Activated CD4-positive, alpha-beta T cell treated with anti-CD3 and anti-CD28 coated beads, Interleukin-2, amount 10 ng/mL, durations not matched to agents 7 days and 5 days (primary cell): ENCODE measurements around the gene ZBTB3. TPM values are rescaled to one million over a fixed set of nuclear protein-coding genes. Genes with fewer than 3 reads are reported as not detected.
A peak's percentile ranks its signal among the peaks of the same experiment; 100 is the strongest.

Experiments
- CTCF ChIA-PET: fragments of 350-600 bp; sonication (Branson Sonifier 250); formaldehyde crosslinking; loops from one replicate; lab custom pipeline; 2021; ENCODE audit warnings: antibody characterized with exemption; lab: Charles Lee
- POLR2A ChIA-PET: fragments of 350-600 bp; sonication (Branson Sonifier 250); formaldehyde crosslinking; loops from one replicate; lab custom pipeline; 2021; ENCODE audit warnings: antibody characterized with exemption; lab: Charles Lee
- DNase-seq: peaks from one replicate; pipeline ENCODE4 v3.0.0-alpha.2; 2020
- H3K27ac Mint-ChIP-seq: one replicate; pipeline ENCODE4 v1.8.0; 2021; ENCODE audit warnings: mild to moderate bottlenecking, moderate library complexity, mixed read lengths
- H3K27me3 Mint-ChIP-seq: one replicate; pipeline ENCODE4 v1.8.0; 2021; ENCODE audit warnings: mixed read lengths
- H3K36me3 Mint-ChIP-seq: one replicate; pipeline ENCODE4 v1.8.0; 2021; ENCODE audit warnings: low read depth, mixed read lengths
- H3K4me1 Mint-ChIP-seq: one replicate; pipeline ENCODE4 v1.8.0; 2021; ENCODE audit warnings: mixed read lengths
- H3K4me3 Mint-ChIP-seq: one replicate; pipeline ENCODE4 v1.8.0; 2021; ENCODE audit warnings: mild to moderate bottlenecking, moderate library complexity, mixed read lengths
- H3K9me3 Mint-ChIP-seq: one replicate; pipeline ENCODE4 v1.8.0; 2021; ENCODE audit warnings: mixed read lengths
- total RNA-seq, 2 experiments: library from RNA; stranded (reverse); gene quantifications; one replicate each; pipeline ENCODE4 v1.2.3, GENCODE V29; 2021

The ZBTB3 gene
- total RNA-seq, result 10 to 100 TPM; 14.3 to 18.5 TPM

DNA sequence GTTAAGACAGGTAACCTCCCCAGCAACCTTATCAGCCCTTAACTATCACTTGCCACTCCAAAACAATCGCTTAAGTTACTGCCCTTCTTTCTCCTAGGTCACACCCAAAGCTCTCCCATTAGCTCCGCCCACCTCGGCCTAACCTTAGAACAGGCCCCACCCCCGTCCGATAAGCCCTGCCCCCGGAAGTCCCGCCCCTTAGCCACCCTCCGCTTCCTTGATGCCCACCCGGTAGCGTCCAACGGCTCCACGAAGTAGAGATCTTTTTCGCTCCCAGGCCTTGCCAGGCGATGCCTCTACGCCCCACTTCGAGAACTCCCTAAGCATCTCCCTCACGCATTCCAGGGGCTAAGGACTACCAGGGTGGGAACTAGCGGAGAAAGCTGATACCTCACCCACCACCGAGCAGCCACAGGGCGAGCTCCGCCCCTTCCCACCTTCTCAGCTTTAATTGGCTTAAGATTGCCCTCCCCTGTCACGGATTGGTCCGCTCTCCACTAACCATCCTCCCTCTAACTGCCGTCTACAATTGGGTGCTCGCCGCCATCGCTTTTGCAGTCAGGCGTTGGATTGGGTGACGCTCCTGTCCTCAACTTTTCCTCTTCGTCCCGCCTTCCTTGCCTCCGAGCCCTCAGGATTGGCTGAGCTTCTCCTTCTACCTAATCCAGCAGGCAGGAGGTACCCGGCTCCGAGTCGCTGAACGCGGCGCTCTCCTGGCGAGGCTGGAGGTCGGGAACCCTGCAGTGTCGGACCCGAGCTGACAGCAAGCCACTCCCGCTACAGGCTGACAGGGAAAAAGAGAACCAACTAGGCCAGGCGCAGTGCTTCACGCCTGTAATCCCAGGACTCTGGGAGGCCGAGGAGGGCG, at the start of gene ZBTB3:
TSS of gene ZBTB3 (minus strand) at position 425 of the 868 bp plus-strand sequence. CDS start 496 bp downstream, outside the sequence.
- POLR2A ChIA-PET, result interaction anchor here (0.7 to 1.6 kb wide), 11 partner anchors 13 to 127 kb away, joined by 3 to 7 read pairs (median 3); partner anchors contain the start of genes C11orf98, CSKMT, SLC3A2 and TAF6L
- Mint-ChIP-seq H3K27me3 (no peaks in the 10 kb centered on the region), H3K4me1 (peaks cover 27% of the 10 kb centered on the region), H3K36me3 (peaks cover 16% of the 10 kb centered on the region), H3K27ac (peak within 1 kb of the TSS; percentile 95), H3K9me3 (no peaks in the 10 kb centered on the region), H3K4me3 (peak within 1 kb of the TSS; percentile 92)
- CTCF ChIA-PET, result interaction anchor here (0.5 to 3.7 kb wide), 21 partner anchors 8 to 329 kb away, joined by 3 to 15 read pairs (median 4); partner anchors contain the start of genes HNRNPUL2, POLR2G, SLC3A2 and STX5
- peak; percentile 99 for DNase-seq

DNA sequence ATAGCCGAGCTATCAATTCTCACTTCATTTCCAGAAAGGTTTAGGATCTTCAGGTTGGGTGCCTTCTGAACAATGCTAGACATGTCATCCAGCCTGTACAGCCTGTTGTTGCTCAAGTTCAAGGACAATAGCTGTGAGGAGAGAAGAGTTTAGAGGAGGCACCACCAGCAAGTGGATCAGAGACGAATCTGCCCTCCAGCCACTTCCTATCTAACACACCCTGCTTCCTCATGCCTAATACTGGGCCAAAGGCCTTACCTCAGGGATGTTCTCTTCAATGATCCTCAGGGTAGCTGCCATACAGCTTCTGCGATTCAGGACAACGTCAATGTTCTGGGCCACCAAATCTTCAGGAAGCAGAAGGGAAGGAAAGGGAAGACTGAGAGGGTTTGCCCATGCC, 47.1 kb upstream of the ZBTB3 start:
- Mint-ChIP-seq H3K27ac (no peak overlapping the region), H3K36me3 (peaks cover 58% of the 10 kb centered on the region), H3K4me1 (peaks cover 19% of the 10 kb centered on the region), H3K9me3 (no peaks in the 10 kb centered on the region), H3K4me3 (no peak overlapping the region), H3K27me3 (no peaks in the 10 kb centered on the region)
- ChIA-PET POLR2A (no interaction called here), CTCF (interaction anchor here (0.9 to 2.8 kb wide), 4 partner anchors 14 to 210 kb away, joined by 3 to 20 read pairs (median 4); partner anchors contain the start of genes TEX54, TMEM179B and TUT1)
- no peak for DNase-seq

DNA sequence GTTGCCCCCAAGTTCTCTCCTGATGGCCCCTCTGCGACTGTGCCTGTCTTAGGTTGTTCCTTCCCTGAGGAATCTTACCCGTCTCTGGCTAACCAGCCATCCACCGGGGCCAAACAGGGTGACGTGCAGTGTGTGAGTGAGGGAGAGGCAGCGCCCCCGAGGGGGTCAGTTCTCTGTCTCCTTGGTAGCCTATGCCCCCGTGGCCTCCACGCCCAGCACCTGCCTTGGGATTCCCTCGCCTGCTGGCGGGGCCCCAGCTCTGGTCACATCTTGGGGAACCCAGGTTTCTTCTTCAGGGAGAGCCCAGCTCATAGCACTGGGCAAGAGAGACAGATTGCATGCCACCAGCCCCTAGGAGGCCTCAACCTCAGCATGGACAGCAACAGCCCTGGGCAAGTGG, 45.5 kb upstream of the ZBTB3 start:
- no peaks in the 10 kb centered on the region for H3K27me3 Mint-ChIP-seq
- no peak overlapping the region for H3K4me3 Mint-ChIP-seq
- POLR2A ChIA-PET, result no interaction called here
- DNase-seq, result no peak
- H3K9me3 Mint-ChIP-seq, result no peaks in the 10 kb centered on the region
- CTCF ChIA-PET, result interaction anchor here (0.5 to 2.8 kb wide), 5 partner anchors 13 to 1375 kb away, joined by 3 to 20 read pairs (median 3); partner anchors contain the start of genes SLC3A2, STX5 and TMEM179B
- peaks cover 18% of the 10 kb centered on the region for H3K4me1 Mint-ChIP-seq
- H3K36me3 Mint-ChIP-seq, result peaks cover 70% of the 10 kb centered on the region
- H3K27ac Mint-ChIP-seq, result no peak overlapping the region

GRCh38 chr11:62796281-62796680, 42.3 kb upstream of the ZBTB3 start:
- Mint-ChIP-seq H3K27ac (no peak overlapping the region), H3K4me3 (no peak overlapping the region), H3K4me1 (peaks cover 17% of the 10 kb centered on the region), H3K36me3 (peaks cover 67% of the 10 kb centered on the region), H3K27me3 (no peaks in the 10 kb centered on the region), H3K9me3 (no peaks in the 10 kb centered on the region)
- CTCF ChIA-PET, result interaction anchor here (0.7 to 4.2 kb wide), 7 partner anchors 10 to 67 kb away, joined by 3 to 37 read pairs (median 3); partner anchors contain the start of gene TMEM179B
- POLR2A ChIA-PET, result interaction anchor here (0.6 to 0.7 kb wide), 2 partner anchors 38 to 45 kb away, joined by 3 read pairs; no protein-coding TSS in a partner anchor
- DNase-seq, result no peak

GRCh38 chr11:62794201-62794775, 40.3 kb upstream of the ZBTB3 start:
- H3K36me3 Mint-ChIP-seq, result peaks cover 73% of the 10 kb centered on the region
- DNase-seq, result no peak
- no peak overlapping the region for H3K4me3 Mint-ChIP-seq
- ChIA-PET CTCF (interaction anchor here (0.6 to 4.2 kb wide), 7 partner anchors 8 to 1452 kb away, joined by 3 to 37 read pairs (median 3); partner anchors contain the start of genes PPP1R14B, SLC3A2, TMEM179B and TUT1), POLR2A (interaction anchor here (0.6 to 1.8 kb wide), 2 partner anchors 10 to 47 kb away, joined by 5 to 19 read pairs; no protein-coding TSS in a partner anchor)
- H3K4me1 Mint-ChIP-seq, result peaks cover 34% of the 10 kb centered on the region
- no peaks in the 10 kb centered on the region for H3K9me3 Mint-ChIP-seq
- H3K27ac Mint-ChIP-seq, result peak overlapping the region; percentile 46
- H3K27me3 Mint-ChIP-seq, result no peaks in the 10 kb centered on the region

DNA sequence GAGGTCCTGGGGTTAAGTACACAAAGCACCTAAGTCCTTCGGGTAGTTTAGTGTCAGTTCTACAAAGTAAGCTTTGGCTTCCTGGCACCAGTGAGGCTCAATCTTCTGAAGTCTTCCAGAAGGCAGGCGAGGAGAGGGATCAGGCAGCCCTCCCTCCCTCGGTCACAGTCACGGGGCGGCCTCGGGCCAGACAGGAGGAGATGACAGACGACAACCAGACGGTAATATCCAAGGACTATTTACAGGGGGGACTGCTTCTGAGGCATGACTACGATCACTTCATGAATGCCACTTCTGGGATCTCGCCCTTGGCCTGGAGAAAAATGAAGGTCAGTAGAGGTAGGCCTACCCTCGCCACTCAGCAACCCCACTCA, 38.2 kb upstream of the ZBTB3 start:
- peak overlapping the region; percentile 87 for H3K4me3 Mint-ChIP-seq
- CTCF ChIA-PET, result interaction anchor here (0.8 to 9.0 kb wide), 4 partner anchors 12 to 89 kb away, joined by 3 to 170 read pairs (median 7); partner anchors contain the start of genes HNRNPUL2, SLC3A2 and TAF6L

GRCh38 chr11:62791501-62792201, 37.7 kb upstream of the ZBTB3 start, which contains the start of gene TMEM223:
TMEM223 (minus strand) TSS chr11:62792006; CDS start chr11:62791994, 12 bp downstream.
- H3K4me3 Mint-ChIP-seq, result peak within 1 kb of the TSS; percentile 87
- ChIA-PET POLR2A (interaction anchor here (1.3 kb wide), 1 partner anchor 50 kb away, joined by 4 read pairs; no protein-coding TSS in a partner anchor), CTCF (interaction anchor here (0.9 to 9.0 kb wide), 2 partner anchors 9 to 19 kb away, joined by 4 to 170 read pairs; partner anchors contain the start of gene TAF6L)
- DNase-seq, result peak; percentile 92
- H3K36me3 Mint-ChIP-seq, result peaks cover 71% of the 10 kb centered on the region
- no peaks in the 10 kb centered on the region for H3K9me3 Mint-ChIP-seq
- no peaks in the 10 kb centered on the region for H3K27me3 Mint-ChIP-seq
- H3K27ac Mint-ChIP-seq, result peak within 1 kb of the TSS; percentile 88
- peaks cover 48% of the 10 kb centered on the region for H3K4me1 Mint-ChIP-seq

More for the DNA sequence above, 38.2 kb upstream of the ZBTB3 start:
- peaks cover 71% of the 10 kb centered on the region for H3K36me3 Mint-ChIP-seq
- H3K9me3 Mint-ChIP-seq, result no peaks in the 10 kb centered on the region
- H3K27me3 Mint-ChIP-seq, result no peaks in the 10 kb centered on the region
- peak overlapping the region; percentile 88 for H3K27ac Mint-ChIP-seq
- no peak for DNase-seq
- POLR2A ChIA-PET, result no interaction called here
- H3K4me1 Mint-ChIP-seq, result peaks cover 48% of the 10 kb centered on the region

DNA sequence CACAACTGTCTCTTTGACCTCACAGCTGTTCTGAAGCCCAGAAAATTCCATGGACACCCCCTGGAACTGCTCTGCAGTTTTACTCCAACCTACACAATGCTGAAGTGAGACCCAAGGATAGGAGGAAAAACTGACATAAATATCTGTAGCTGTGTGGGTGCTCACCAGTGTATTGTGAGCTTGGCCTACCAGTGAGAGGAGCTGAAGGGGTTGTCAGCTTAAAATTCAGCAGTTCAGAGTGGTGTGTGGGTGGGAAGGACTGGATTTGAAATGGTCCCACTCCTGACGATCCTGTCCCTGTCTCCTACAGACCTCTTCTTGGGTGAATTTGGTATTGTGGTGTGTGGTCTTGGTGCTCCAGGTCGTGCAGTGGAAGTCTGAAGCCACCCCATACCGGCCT, 35.6 kb upstream of the ZBTB3 start:
- Mint-ChIP-seq H3K4me3 (peak overlapping the region; percentile 95), H3K4me1 (peaks cover 54% of the 10 kb centered on the region), H3K27me3 (no peaks in the 10 kb centered on the region), H3K27ac (peak overlapping the region; percentile 97), H3K36me3 (peaks cover 56% of the 10 kb centered on the region), H3K9me3 (no peaks in the 10 kb centered on the region)
- ChIA-PET POLR2A (interaction anchor here (0.7 to 1.4 kb wide), 2 partner anchors 30 to 51 kb away, joined by 3 to 5 read pairs; no protein-coding TSS in a partner anchor), CTCF (interaction anchor here (0.5 to 9.0 kb wide), 6 partner anchors 9 to 449 kb away, joined by 3 to 170 read pairs (median 3); partner anchors contain the start of genes POLR2G, SLC3A2 and TAF6L)
- no peak for DNase-seq

DNA sequence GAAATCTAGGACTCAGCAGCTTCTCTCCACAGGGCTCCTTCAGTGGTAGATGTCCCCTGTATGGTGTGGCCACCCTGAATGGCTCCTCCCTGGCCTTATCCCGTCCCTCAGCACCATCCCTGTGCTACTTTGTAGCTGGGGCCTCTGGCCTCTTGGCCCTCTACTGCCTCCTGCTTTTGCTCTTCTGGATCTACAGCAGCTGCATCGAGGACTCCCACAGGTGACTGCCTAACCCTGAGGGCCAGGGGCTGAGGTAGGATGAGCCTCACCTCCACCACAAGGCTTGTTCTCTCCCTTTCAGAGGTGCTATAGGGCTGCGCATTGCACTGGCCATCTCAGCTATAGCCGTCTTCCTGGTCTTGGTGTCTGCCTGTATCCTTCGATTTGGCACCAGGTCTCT, 35.0 kb upstream of the ZBTB3 start:
- Mint-ChIP-seq H3K4me3 (peak overlapping the region; percentile 95), H3K9me3 (no peaks in the 10 kb centered on the region), H3K36me3 (peaks cover 50% of the 10 kb centered on the region), H3K27ac (peak overlapping the region; percentile 97), H3K27me3 (no peaks in the 10 kb centered on the region), H3K4me1 (peaks cover 52% of the 10 kb centered on the region)
- CTCF ChIA-PET, result interaction anchor here (0.5 to 9.0 kb wide), 6 partner anchors 9 to 448 kb away, joined by 3 to 170 read pairs (median 4); partner anchors contain the start of genes BSCL2, GNG3, POLR2G and TAF6L
- no peak for DNase-seq
- POLR2A ChIA-PET, result interaction anchor here (0.7 to 1.4 kb wide), 2 partner anchors 30 to 52 kb away, joined by 3 to 5 read pairs; no protein-coding TSS in a partner anchor

- Mint-ChIP-seq H3K27ac (peak within 1 kb of the TSS; percentile 97), H3K27me3 (no peaks in the 10 kb centered on the region), H3K4me1 (peaks cover 46% of the 10 kb centered on the region), H3K36me3 (peaks cover 46% of the 10 kb centered on the region), H3K9me3 (no peaks in the 10 kb centered on the region), H3K4me3 (peak within 1 kb of the TSS; percentile 95)
- POLR2A ChIA-PET, result interaction anchor here (1.6 to 2.5 kb wide), 2 partner anchors 33 to 54 kb away, joined by 6 to 24 read pairs; partner anchors contain the start of gene ZBTB3
- CTCF ChIA-PET, result interaction anchor here (0.6 to 9.0 kb wide), 62 partner anchors 9 to 952 kb away, joined by 3 to 170 read pairs (median 5); partner anchors contain the start of genes BSCL2, EEF1G, GANAB and GNG3
- peak; percentile 99 for DNase-seq
Observed at GRCh38 chr11:62787005-62787759, 33.2 kb upstream of the ZBTB3 start, which contains the start of gene TMEM179B. TMEM179B (plus strand) TSS chr11:62787402; CDS start chr11:62787432, 30 bp downstream.
